ENCODE results near the gene LRCH1. TPM values are rescaled to one million over a fixed set of nuclear protein-coding genes. Genes with fewer than 3 reads are reported as not detected.

LRCH1 gene
- total and polyA plus RNA-seq, 10 of the 15 experiments (the other 5 are each of a cell fraction or from before 2014, with no cell fraction given) = 5.3 to 48.9 (median 14.4) TPM

- TF ChIP-seq, protein P1, sequence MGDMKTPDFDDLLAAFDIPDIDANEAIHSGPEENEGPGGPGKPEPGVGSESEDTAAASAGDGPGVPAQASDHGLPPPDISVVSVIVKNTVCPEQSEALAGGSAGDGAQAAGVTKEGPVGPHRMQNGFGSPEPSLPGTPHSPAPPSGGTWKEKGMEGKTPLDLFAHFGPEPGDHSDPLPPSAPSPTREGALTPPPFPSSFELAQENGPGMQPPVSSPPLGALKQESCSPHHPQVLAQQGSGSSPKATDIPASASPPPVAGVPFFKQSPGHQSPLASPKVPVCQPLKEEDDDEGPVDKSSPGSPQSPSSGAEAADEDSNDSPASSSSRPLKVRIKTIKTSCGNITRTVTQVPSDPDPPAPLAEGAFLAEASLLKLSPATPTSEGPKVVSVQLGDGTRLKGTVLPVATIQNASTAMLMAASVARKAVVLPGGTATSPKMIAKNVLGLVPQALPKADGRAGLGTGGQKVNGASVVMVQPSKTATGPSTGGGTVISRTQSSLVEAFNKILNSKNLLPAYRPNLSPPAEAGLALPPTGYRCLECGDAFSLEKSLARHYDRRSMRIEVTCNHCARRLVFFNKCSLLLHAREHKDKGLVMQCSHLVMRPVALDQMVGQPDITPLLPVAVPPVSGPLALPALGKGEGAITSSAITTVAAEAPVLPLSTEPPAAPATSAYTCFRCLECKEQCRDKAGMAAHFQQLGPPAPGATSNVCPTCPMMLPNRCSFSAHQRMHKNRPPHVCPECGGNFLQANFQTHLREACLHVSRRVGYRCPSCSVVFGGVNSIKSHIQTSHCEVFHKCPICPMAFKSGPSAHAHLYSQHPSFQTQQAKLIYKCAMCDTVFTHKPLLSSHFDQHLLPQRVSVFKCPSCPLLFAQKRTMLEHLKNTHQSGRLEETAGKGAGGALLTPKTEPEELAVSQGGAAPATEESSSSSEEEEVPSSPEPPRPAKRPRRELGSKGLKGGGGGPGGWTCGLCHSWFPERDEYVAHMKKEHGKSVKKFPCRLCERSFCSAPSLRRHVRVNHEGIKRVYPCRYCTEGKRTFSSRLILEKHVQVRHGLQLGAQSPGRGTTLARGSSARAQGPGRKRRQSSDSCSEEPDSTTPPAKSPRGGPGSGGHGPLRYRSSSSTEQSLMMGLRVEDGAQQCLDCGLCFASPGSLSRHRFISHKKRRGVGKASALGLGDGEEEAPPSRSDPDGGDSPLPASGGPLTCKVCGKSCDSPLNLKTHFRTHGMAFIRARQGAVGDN (IDR thresholded peaks at IDR 0.05) = no peak
- TF ChIP-seq ATF7 (IDR thresholded peaks at IDR 0.05; ENCODE audit: low read depth) = peak; percentile 70
- no peak for TF ChIP-seq NFXL1 (IDR thresholded peaks at IDR 0.05; ENCODE audit: borderline replicate concordance)
- TF ChIP-seq JUNB (IDR thresholded peaks at IDR 0.05) = peak; percentile 83
- TF ChIP-seq SUPT20H (IDR thresholded peaks at IDR 0.05; ENCODE audit: borderline replicate concordance, control insufficient read depth, low read depth, low read length) = no peak
- TF ChIP-seq CREM (IDR thresholded peaks at IDR 0.05; ENCODE audit: low read depth) = 0 out of 2 replicates have a peak, but pooled peaks have one; percentile 17
- TF ChIP-seq IKZF2 (IDR thresholded peaks at IDR 0.05) = peak; percentile 41 to 71; a peak in 3 of 4 replicates
- peak; percentile 53; the same call in 1 of the 2 replicates for TF ChIP-seq NFIC (IDR thresholded peaks at IDR 0.05; ENCODE audit: low read depth, low read length)
- TF ChIP-seq WRNIP1 (IDR thresholded peaks at IDR 0.05; ENCODE audit: borderline replicate concordance, low read depth, low read length) = no peak
- TF ChIP-seq, protein P2, sequence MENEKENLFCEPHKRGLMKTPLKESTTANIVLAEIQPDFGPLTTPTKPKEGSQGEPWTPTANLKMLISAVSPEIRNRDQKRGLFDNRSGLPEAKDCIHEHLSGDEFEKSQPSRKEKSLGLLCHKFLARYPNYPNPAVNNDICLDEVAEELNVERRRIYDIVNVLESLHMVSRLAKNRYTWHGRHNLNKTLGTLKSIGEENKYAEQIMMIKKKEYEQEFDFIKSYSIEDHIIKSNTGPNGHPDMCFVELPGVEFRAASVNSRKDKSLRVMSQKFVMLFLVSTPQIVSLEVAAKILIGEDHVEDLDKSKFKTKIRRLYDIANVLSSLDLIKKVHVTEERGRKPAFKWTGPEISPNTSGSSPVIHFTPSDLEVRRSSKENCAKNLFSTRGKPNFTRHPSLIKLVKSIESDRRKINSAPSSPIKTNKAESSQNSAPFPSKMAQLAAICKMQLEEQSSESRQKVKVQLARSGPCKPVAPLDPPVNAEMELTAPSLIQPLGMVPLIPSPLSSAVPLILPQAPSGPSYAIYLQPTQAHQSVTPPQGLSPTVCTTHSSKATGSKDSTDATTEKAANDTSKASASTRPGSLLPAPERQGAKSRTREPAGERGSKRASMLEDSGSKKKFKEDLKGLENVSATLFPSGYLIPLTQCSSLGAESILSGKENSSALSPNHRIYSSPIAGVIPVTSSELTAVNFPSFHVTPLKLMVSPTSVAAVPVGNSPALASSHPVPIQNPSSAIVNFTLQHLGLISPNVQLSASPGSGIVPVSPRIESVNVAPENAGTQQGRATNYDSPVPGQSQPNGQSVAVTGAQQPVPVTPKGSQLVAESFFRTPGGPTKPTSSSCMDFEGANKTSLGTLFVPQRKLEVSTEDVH (IDR thresholded peaks at IDR 0.05; ENCODE audit: low read depth, partially characterized antibody) = no peak
- TF ChIP-seq BCL11A (IDR thresholded peaks at IDR 0.05; ENCODE audit: low read depth, low read length) = no peak; the same call in 1 of the 2 replicates
- TF ChIP-seq, protein P3, sequence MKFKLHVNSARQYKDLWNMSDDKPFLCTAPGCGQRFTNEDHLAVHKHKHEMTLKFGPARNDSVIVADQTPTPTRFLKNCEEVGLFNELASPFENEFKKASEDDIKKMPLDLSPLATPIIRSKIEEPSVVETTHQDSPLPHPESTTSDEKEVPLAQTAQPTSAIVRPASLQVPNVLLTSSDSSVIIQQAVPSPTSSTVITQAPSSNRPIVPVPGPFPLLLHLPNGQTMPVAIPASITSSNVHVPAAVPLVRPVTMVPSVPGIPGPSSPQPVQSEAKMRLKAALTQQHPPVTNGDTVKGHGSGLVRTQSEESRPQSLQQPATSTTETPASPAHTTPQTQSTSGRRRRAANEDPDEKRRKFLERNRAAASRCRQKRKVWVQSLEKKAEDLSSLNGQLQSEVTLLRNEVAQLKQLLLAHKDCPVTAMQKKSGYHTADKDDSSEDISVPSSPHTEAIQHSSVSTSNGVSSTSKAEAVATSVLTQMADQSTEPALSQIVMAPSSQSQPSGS (IDR thresholded peaks at IDR 0.05; ENCODE audit: low read length) = peak; percentile 55; the same call in 1 of the 2 replicates
- no peak for TF ChIP-seq ZBTB4 (CRISPR knock-in tag; IDR thresholded peaks at IDR 0.05)
- TF ChIP-seq CEBPZ (IDR thresholded peaks at IDR 0.05; ENCODE audit: low read depth, low read length) = no peak
Observed at GRCh38 chr13:46526740-46527139, 26.2 kb upstream of the LRCH1 start (continued).

Data from GM12878 (cell line).